CD14-positive monocyte (primary cell): ENCODE data around the gene UBE2U. TPM values are rescaled to one million over a fixed set of nuclear protein-coding genes. Genes with fewer than 3 reads are reported as not detected.
A peak's percentile ranks its signal among the peaks of the same experiment; 100 is the strongest.

Experiments used
- DNase-seq, 3 donors: peaks; one replicate each; pipeline ENCODE4 v3.0.0-alpha.2; 2011 to 2022
- H2AFZ ChIP-seq: 2 replicates; pipeline ENCODE4 v1.6.0; 2012; ENCODE audit warnings: mild to moderate bottlenecking, low read depth, low read length, inconsistent platforms; ENCODE audit not compliant: insufficient read depth, poor library complexity, severe bottlenecking
- H3K27ac ChIP-seq, 2 donors: 1 replicate in 1 of 2; 2 replicates in 1 of 2; pipeline ENCODE4 v1.5.1; 2012 to 2013; ENCODE audit warnings: low read length in 2 of 2, control low read depth in 1 of 2, inconsistent platforms in 1 of 2, low read depth in 1 of 2, mild to moderate bottlenecking in 1 of 2
- H3K27me3 ChIP-seq, 2 donors: one replicate each; pipeline versions ENCODE4 v1.6.0 to v1.6.1; 2011 to 2013; ENCODE audit warnings: low read length in 2 of 2; ENCODE audit not compliant: control insufficient read depth in 2 of 2, insufficient read depth in 2 of 2
- H3K36me3 ChIP-seq, 2 donors: replicated peaks in 1 of 2; 1 replicate in 1 of 2; 2 replicates in 1 of 2; pipeline versions ENCODE4 v1.5.1 to v1.6.1; 2012 to 2013; ENCODE audit warnings: low read length in 2 of 2, control low read depth in 1 of 2, inconsistent platforms in 1 of 2, mild to moderate bottlenecking in 1 of 2; ENCODE audit not compliant: insufficient read depth in 2 of 2, control insufficient read depth in 1 of 2
- H3K4me1 ChIP-seq, 2 donors: 1 replicate in 1 of 2; 2 replicates in 1 of 2; pipeline versions ENCODE4 v1.5.1 to v1.6.1; 2012 to 2013; ENCODE audit warnings: low read length in 2 of 2, control low read depth in 1 of 2, inconsistent platforms in 1 of 2, mild to moderate bottlenecking in 1 of 2, moderate library complexity in 1 of 2; ENCODE audit not compliant: insufficient read depth in 2 of 2, control insufficient read depth in 1 of 2
- H3K4me2 ChIP-seq: replicated peaks from 2 replicates; pipeline ENCODE3; 2012; ENCODE audit warnings: low read length, moderate library complexity, mild to moderate bottlenecking; ENCODE audit not compliant: poor library complexity, severe bottlenecking; ENCODE audit errors: extremely low read depth
- H3K4me3 ChIP-seq, 3 experiments: fragments of 200-600 bp in 1 of 3; sonication (generic) in 1 of 3; replicated peaks in 1 of 3; 1 replicate in 2 of 3; 2 replicates in 1 of 3; pipeline ENCODE4 v1.5.1; 2011 to 2013; ENCODE audit warnings: low read length in 3 of 3, mild to moderate bottlenecking in 3 of 3, control low read depth in 2 of 3, low read depth in 2 of 3, inconsistent platforms in 1 of 3, moderate library complexity in 1 of 3
- H3K79me2 ChIP-seq: 2 replicates; pipeline ENCODE4 v1.6.0; 2012; ENCODE audit warnings: mild to moderate bottlenecking, control low read depth, inconsistent platforms, low read length, moderate library complexity; ENCODE audit not compliant: insufficient read depth
- H3K9ac ChIP-seq: 2 replicates; pipeline ENCODE4 v1.6.0; 2017; ENCODE audit warnings: low read length, mild to moderate bottlenecking; ENCODE audit not compliant: insufficient read depth, poor library complexity, severe bottlenecking
- H3K9me3 ChIP-seq, 2 donors: replicated peaks in 1 of 2; 1 replicate in 1 of 2; 2 replicates in 1 of 2; pipeline versions ENCODE4 v1.5.1 to v1.6.1; 2012 to 2013; ENCODE audit warnings: low read length in 2 of 2, control low read depth in 1 of 2; ENCODE audit not compliant: control insufficient read depth in 1 of 2, insufficient read depth in 1 of 2
- H4K20me1 ChIP-seq: 2 replicates; pipeline ENCODE4 v1.6.0; 2012; ENCODE audit warnings: mild to moderate bottlenecking, low read length, control low read depth, moderate library complexity; ENCODE audit not compliant: insufficient read depth
- H3K27ac Mint-ChIP-seq, 7 donors: one replicate each; pipeline ENCODE4 v1.8.0; 2020; ENCODE audit warnings: mild to moderate bottlenecking in 7 of 7, mixed read lengths in 7 of 7, moderate library complexity in 6 of 7, inconsistent platforms in 2 of 7
- H3K27me3 Mint-ChIP-seq, 3 donors: one replicate each; pipeline ENCODE4 v1.8.0; 2021 to 2022; ENCODE audit warnings: low read depth in 3 of 3, mild to moderate bottlenecking in 3 of 3, mixed read lengths in 3 of 3, moderate library complexity in 3 of 3, inconsistent platforms in 1 of 3
- H3K36me3 Mint-ChIP-seq, 2 donors: one replicate each; pipeline ENCODE4 v1.8.0; 2020; ENCODE audit warnings: mixed read lengths in 2 of 2, inconsistent platforms in 1 of 2, mild to moderate bottlenecking in 1 of 2
- H3K4me1 Mint-ChIP-seq: one replicate; pipeline ENCODE4 v1.8.0; 2020; ENCODE audit warnings: mild to moderate bottlenecking, mixed read lengths
- H3K4me3 Mint-ChIP-seq, 2 donors: one replicate each; pipeline ENCODE4 v1.8.0; 2020; ENCODE audit warnings: mild to moderate bottlenecking in 2 of 2, mixed read lengths in 2 of 2, moderate library complexity in 1 of 2
- H3K9me3 Mint-ChIP-seq, 7 donors: one replicate each; pipeline ENCODE4 v1.8.0; 2020 to 2022; ENCODE audit warnings: mixed read lengths in 7 of 7, mild to moderate bottlenecking in 6 of 7, moderate library complexity in 6 of 7, inconsistent platforms in 2 of 7
- WGBS: methylation state at CpG from one replicate; pipeline ENCODE4 v1.1.5; 2013; ENCODE audit warnings: missing lambda C conversion rate; ENCODE audit not compliant: insufficient coverage; 5-methylcytosine and 5-hydroxymethylcytosine counted together
- intact Hi-C, 2 donors: fragments of 100-400 bp; cut with micrococcal nuclease; formaldehyde crosslinking; loops; one replicate each; pipeline versions ENCODE4 v1.15.0 to v1.15.1; 2023
- polyA plus RNA-seq, 3 donors: library from polyadenylated mRNA; depleted of rRNA in 1 of 3; unstranded in 2 of 3; stranded (reverse) in 1 of 3; fragments of 300-500 nt in 2 of 3; fragments of >200 nt in 1 of 3; fragmentation: Illumina TruSeq in 2 of 3; gene quantifications; 1 replicate in 2 of 3; 2 replicates in 1 of 3; pipeline ENCODE4 v1.2.3, GENCODE V29; 2012 to 2021
- TF ChIP-seq, protein P1 (sequence below): fragments of 200-600 bp; IDR thresholded peaks from one replicate; pipeline ENCODE4 v1.8.0; 2022; ENCODE audit warnings: antibody characterized with exemption, mild to moderate bottlenecking

Gene UBE2U
- polyA plus RNA-seq, 3 donors = not detected

GRCh38 chr1:64265141-64265540 lies 61.7 kb downstream of the UBE2U start:
- Mint-ChIP-seq H3K4me1 (no peaks in the 10 kb centered on the region), H3K27me3 (peaks cover 0 to 5% (median 3%) of the 10 kb centered on the region in 3 donors), H3K27ac (no peak overlapping the region), H3K4me3 (no peak overlapping the region), H3K9me3 (no peaks in the 10 kb centered on the region), H3K36me3 (no peaks in the 10 kb centered on the region)
- intact Hi-C loops = no loop called here
- H4K20me1 ChIP-seq = no peaks in the 10 kb centered on the region
- H3K9me3 ChIP-seq = no peaks in the 10 kb centered on the region
- H3K27me3 ChIP-seq = no peaks in the 10 kb centered on the region
- no peak overlapping the region for H3K4me2 ChIP-seq
- DNase-seq = no peak
- WGBS = no CpG with 5 or more reads among the region's 2 CpGs
- no peak overlapping the region for H3K9ac ChIP-seq
- no peak overlapping the region for H2AFZ ChIP-seq
- no peaks in the 10 kb centered on the region for H3K79me2 ChIP-seq
- no peak overlapping the region for H3K4me3 ChIP-seq
- no peak overlapping the region for H3K27ac ChIP-seq
- TF ChIP-seq, protein P1, sequence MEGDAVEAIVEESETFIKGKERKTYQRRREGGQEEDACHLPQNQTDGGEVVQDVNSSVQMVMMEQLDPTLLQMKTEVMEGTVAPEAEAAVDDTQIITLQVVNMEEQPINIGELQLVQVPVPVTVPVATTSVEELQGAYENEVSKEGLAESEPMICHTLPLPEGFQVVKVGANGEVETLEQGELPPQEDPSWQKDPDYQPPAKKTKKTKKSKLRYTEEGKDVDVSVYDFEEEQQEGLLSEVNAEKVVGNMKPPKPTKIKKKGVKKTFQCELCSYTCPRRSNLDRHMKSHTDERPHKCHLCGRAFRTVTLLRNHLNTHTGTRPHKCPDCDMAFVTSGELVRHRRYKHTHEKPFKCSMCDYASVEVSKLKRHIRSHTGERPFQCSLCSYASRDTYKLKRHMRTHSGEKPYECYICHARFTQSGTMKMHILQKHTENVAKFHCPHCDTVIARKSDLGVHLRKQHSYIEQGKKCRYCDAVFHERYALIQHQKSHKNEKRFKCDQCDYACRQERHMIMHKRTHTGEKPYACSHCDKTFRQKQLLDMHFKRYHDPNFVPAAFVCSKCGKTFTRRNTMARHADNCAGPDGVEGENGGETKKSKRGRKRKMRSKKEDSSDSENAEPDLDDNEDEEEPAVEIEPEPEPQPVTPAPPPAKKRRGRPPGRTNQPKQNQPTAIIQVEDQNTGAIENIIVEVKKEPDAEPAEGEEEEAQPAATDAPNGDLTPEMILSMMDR = no peak
- no peaks in the 10 kb centered on the region for H3K36me3 ChIP-seq
- H3K4me1 ChIP-seq = no peaks in the 10 kb centered on the region

DNA sequence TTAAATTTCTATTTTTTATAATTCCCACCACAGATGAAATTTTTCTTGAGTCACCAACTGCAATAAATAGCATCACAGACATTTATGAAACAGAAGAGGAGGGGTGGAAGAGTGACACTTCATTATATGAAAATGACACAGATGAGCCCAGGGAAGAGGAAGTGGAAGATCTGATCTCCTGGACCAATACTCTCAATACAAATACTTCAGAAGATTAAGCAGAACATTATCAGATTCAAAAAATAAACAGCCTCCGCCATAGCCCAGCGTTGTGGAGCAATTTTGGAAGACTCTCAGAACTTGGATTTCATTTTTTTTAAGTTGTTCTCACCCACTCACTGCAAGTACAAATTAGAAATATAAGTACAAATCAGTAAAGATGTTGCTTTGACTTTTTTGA lies 63.6 kb downstream of the UBE2U start:
- no CpG with 5 or more reads among the region's 2 CpGs for WGBS
- Mint-ChIP-seq H3K4me1 (peaks cover 2% of the 10 kb centered on the region), H3K4me3 (no peak overlapping the region), H3K9me3 (no peaks in the 10 kb centered on the region), H3K36me3 (no peaks in the 10 kb centered on the region), H3K27ac (peak overlapping the region in 1 of 7 donors; percentile 47), H3K27me3 (peaks cover 0 to 5% (median 1%) of the 10 kb centered on the region in 3 donors)
- Histone ChIP-seq H3K9ac (no peak overlapping the region), H2AFZ (no peak overlapping the region), H3K79me2 (no peaks in the 10 kb centered on the region), H3K27me3 (no peaks in the 10 kb centered on the region), H3K4me3 (no peak overlapping the region), H3K36me3 (no peaks in the 10 kb centered on the region), H3K4me1 (no peaks in the 10 kb centered on the region), H3K27ac (no peak overlapping the region), H3K4me2 (no peak overlapping the region), H4K20me1 (no peaks in the 10 kb centered on the region), H3K9me3 (no peaks in the 10 kb centered on the region)
- TF ChIP-seq, protein P1 = no peak
- no peak for DNase-seq
- intact Hi-C loops = no loop called here
